Measurements from ENCODE around the gene SAMSN1. TPM values are rescaled to one million over a fixed set of nuclear protein-coding genes. Genes with fewer than 3 reads are reported as not detected.
"Not testable (repeated sequence)": the region's sequence is repeated elsewhere in the genome, so short reads cannot be mapped to it uniquely, and the experiment has no call there.

The SAMSN1 gene
- total and polyA plus RNA-seq, 3 donors from 2014 or later: 0.71 to 2.2 (median 1.7) TPM

- Histone ChIP-seq H3K27ac (no peak overlapping the region), H3K9me3 (no peaks in the 10 kb centered on the region), H3K4me1 (no peaks in the 10 kb centered on the region), H3K27me3 (no peaks in the 10 kb centered on the region), H3K4me3 (no peak overlapping the region), H3K36me3 (ENCODE audit: low read depth, missing control alignments) (no peaks in the 10 kb centered on the region)
- intact Hi-C loops (cut with DNase I; ENCODE audit: low total_unique reads): no loop called here
- TF ChIP-seq CTCF (IDR thresholded peaks at IDR 0.05): no peak
- TF ChIP-seq POLR2A (IDR thresholded peaks at IDR 0.05): no peak
- DNase-seq: no peak
- 82 to 85% methylated on average over 2 of the region's 2 CpGs for WGBS, 2 donors
Observed at GRCh38 chr21:14553422-14553821, 7.3 kb upstream of the SAMSN1 start.

DNA sequence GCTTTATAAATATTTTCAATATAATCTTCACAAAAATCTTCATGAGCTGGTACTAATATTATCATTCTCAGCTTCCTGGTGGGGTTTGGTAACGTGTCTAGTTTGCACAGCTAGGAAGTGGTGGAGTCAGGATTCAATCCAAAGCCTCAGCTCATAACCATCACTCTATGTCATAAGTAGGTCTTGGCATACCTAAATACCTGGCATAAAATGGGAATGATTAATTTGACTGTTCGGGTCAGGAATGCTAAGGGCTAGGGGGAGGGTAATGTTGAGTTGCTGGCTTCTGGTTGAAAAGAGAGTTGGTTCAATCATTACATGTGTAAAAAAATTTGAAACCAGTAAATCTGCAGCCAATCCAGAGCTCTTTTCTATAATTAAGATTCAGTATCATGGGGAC, 5.6 kb upstream of the SAMSN1 start:
- intact Hi-C loops (cut with DNase I; ENCODE audit: low total_unique reads): no loop called here
- no peak for DNase-seq
- no peaks in the 10 kb centered on the region for H3K36me3 ChIP-seq (ENCODE audit: low read depth, missing control alignments)
- no peak for TF ChIP-seq CTCF (IDR thresholded peaks at IDR 0.05)
- no peak for TF ChIP-seq POLR2A (IDR thresholded peaks at IDR 0.05)
- H3K27me3 ChIP-seq: no peaks in the 10 kb centered on the region
- no peaks in the 10 kb centered on the region for H3K9me3 ChIP-seq
- H3K4me3 ChIP-seq: no peak overlapping the region
- no peaks in the 10 kb centered on the region for H3K4me1 ChIP-seq
- no peak overlapping the region for H3K27ac ChIP-seq
- WGBS, 2 donors: 79 to 96% methylated on average over 2 of the region's 2 CpGs

- no peaks in the 10 kb centered on the region for H3K9me3 ChIP-seq
Observed at GRCh38 chr21:14550135-14550534, 4.0 kb upstream of the SAMSN1 start.

DNA sequence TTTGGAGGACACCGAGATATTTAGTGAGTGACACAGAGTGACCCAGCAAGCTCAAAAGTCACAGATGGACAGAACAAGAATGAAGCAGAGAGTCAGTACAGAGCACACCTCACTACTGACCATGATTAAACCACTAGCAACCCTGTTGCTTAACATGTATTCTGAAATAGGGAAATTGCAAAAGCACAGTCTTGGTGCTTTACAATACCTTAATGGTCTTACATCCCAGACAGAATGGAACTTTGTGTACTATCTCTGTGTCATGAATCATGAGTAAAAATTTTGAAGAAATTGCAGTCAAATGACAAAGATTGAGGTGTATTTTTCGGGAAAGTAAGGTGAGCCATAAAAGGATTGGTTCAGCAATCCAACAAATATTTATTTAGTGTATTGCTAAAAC, 2.7 kb upstream of the SAMSN1 start:
- TF ChIP-seq CTCF (IDR thresholded peaks at IDR 0.05) (no peak), POLR2A (IDR thresholded peaks at IDR 0.05) (no peak)
- no peak overlapping the region for H3K27ac ChIP-seq
- 76 to 93% methylated on average over 2 of the region's 2 CpGs for WGBS, 2 donors

More at GRCh38 chr21:14550135-14550534, 4.0 kb upstream of the SAMSN1 start:
- TF ChIP-seq POLR2A (IDR thresholded peaks at IDR 0.05): no peak
- TF ChIP-seq CTCF (IDR thresholded peaks at IDR 0.05): no peak
- Histone ChIP-seq H3K4me3 (no peak overlapping the region), H3K27me3 (no peaks in the 10 kb centered on the region), H3K36me3 (ENCODE audit: low read depth, missing control alignments) (no peaks in the 10 kb centered on the region), H3K27ac (no peak overlapping the region), H3K4me1 (no peaks in the 10 kb centered on the region)
- intact Hi-C loops (cut with DNase I; ENCODE audit: low total_unique reads): no loop called here
- DNase-seq: no peak
- WGBS, 2 donors: 78 to 87% methylated on average over 3 of the region's 3 CpGs

DNA sequence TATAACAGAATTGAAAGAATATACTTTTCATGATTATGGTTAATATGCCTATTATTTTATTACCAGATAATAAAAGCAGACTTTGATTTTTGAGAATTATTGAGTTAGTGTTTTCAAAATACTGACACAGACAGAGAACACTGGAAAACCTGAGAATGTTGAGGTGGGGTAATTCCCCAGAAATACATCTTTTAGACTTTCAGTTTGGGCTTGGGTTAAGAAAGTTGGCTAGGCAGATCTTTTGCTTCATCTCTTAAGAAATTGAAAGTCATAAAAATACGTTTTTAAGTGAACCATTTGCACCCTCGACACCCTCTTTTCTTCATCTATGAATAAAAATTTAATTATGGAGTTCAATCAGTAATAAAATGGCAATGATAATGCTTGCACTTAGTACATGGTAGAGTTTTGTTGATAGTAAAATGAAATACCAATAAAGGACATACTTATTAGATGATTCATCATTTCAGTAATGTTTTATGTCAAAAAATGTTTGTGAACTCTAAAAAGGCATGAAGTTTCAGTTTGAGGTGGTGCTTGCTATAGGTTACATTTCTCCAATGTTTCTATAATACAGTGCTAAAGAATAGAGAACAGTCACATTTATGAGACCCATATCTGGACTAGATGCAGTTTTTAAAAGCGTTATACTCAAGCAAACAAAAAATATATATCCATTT, 1.9 kb upstream of the SAMSN1 start:
- DNase-seq: no peak
- H3K9me3 ChIP-seq: no peaks in the 10 kb centered on the region
- TF ChIP-seq POLR2A (IDR thresholded peaks at IDR 0.05): no peak
- TF ChIP-seq CTCF (IDR thresholded peaks at IDR 0.05): no peak
- H3K27ac ChIP-seq: no peak overlapping the region
- no peaks in the 10 kb centered on the region for H3K4me1 ChIP-seq
- no peak overlapping the region for H3K4me3 ChIP-seq
- intact Hi-C loops (cut with DNase I; ENCODE audit: low total_unique reads): no loop called here
- H3K27me3 ChIP-seq: no peaks in the 10 kb centered on the region
- H3K36me3 ChIP-seq (ENCODE audit: low read depth, missing control alignments): no peaks in the 10 kb centered on the region
- 74 to 79% methylated on average over 3 of the region's 3 CpGs for WGBS, 2 donors

More for the DNA sequence above, 2.7 kb upstream of the SAMSN1 start:
- no peak overlapping the region for H3K4me3 ChIP-seq
- H3K36me3 ChIP-seq (ENCODE audit: low read depth, missing control alignments): no peaks in the 10 kb centered on the region
- no peaks in the 10 kb centered on the region for H3K4me1 ChIP-seq
- no peaks in the 10 kb centered on the region for H3K27me3 ChIP-seq
- no peak for DNase-seq
- no peaks in the 10 kb centered on the region for H3K9me3 ChIP-seq
- intact Hi-C loops (cut with DNase I; ENCODE audit: low total_unique reads): no loop called here

- DNase-seq: not testable (repeated sequence)
- WGBS, 2 donors: 92 to 95% methylated on average over 7 of the region's 7 CpGs
Observed at GRCh38 chr21:14546719-14547118, 604 bp upstream of the SAMSN1 start.

More at GRCh38 chr21:14546719-14547118, 604 bp upstream of the SAMSN1 start:
- H3K9me3 ChIP-seq; H3K27ac ChIP-seq; H3K4me3 ChIP-seq; intact Hi-C loops (cut with DNase I; ENCODE audit: low total_unique reads); H3K36me3 ChIP-seq (ENCODE audit: low read depth, missing control alignments); H3K4me1 ChIP-seq; H3K27me3 ChIP-seq: not testable (repeated sequence)
